ENCODE results near the gene HOTAIR.
A peak's percentile ranks its signal among the peaks of the same experiment; 100 is the strongest.

GRCh38 chr12:54019091-54019811 is 44.5 kb upstream of the HOTAIR start:
- TF ChIP-seq CTCF (IDR thresholded peaks at IDR 0.05) (no peak), EZH2 (IDR thresholded peaks at IDR 0.05) (peak; percentile 93), EZH2phosphoT487 (IDR thresholded peaks at IDR 0.05) (peak; percentile 89)

Data from neural progenitor cell (in vitro differentiated cells).